IMR-90 (cell line): ENCODE data around the gene VAV3.

Source experiments
- BHLHE40 ChIP-seq: fragments of 150-350 bp; IDR thresholded peaks from 2 replicates; pipeline ENCODE4 v1.6.1; 2016; ENCODE audit warnings: mild to moderate bottlenecking, low read depth, low read length
- CEBPB ChIP-seq: IDR thresholded peaks from 2 replicates; pipeline ENCODE4 v1.6.1; 2012; ENCODE audit warnings: low read depth, low read length, improper control_type of control experiment
- CHD1 ChIP-seq: IDR thresholded peaks from 2 replicates; pipeline ENCODE4 v1.6.1; 2012; ENCODE audit warnings: low read depth, low read length, improper control_type of control experiment
- CTCF ChIP-seq: conservative IDR thresholded peaks from 2 replicates; pipeline ENCODE4 v1.5.1; 2012; ENCODE audit warnings: mild to moderate bottlenecking, low read depth, low read length, improper control_type of control experiment
- FOS ChIP-seq: fragments of 150-350 bp; IDR thresholded peaks from 2 replicates; pipeline ENCODE4 v1.6.1; 2016; ENCODE audit warnings: low read depth, low read length
- MAFK ChIP-seq: IDR thresholded peaks from 2 replicates; pipeline ENCODE4 v1.6.1; 2012; ENCODE audit warnings: low read depth, low read length, improper control_type of control experiment
- MAZ ChIP-seq: IDR thresholded peaks from 2 replicates; pipeline ENCODE4 v1.6.1; 2012; ENCODE audit warnings: low read depth, mild to moderate bottlenecking, low read length, improper control_type of control experiment, moderate library complexity, borderline replicate concordance
- POLR2A ChIP-seq: IDR thresholded peaks from 2 replicates; pipeline ENCODE4 v1.6.1; 2012; ENCODE audit warnings: mild to moderate bottlenecking, low read depth, low read length
- RAD21 ChIP-seq: IDR thresholded peaks from 2 replicates; pipeline ENCODE4 v1.6.1; 2012; ENCODE audit warnings: low read length, improper control_type of control experiment
- RCOR1 ChIP-seq: IDR thresholded peaks from 2 replicates; pipeline ENCODE4 v1.6.1; 2012; ENCODE audit warnings: mild to moderate bottlenecking, low read length, improper control_type of control experiment; ENCODE audit not compliant: insufficient replicate concordance
- RFX5 ChIP-seq: IDR thresholded peaks from 2 replicates; pipeline ENCODE4 v1.8.0; 2012; ENCODE audit warnings: low read depth, mild to moderate bottlenecking, low read length, moderate library complexity
- SMC3 ChIP-seq: fragments of 150-350 bp; IDR thresholded peaks from 2 replicates; pipeline ENCODE4 v1.6.1; 2016; ENCODE audit warnings: low read depth, mild to moderate bottlenecking, antibody characterized with exemption, low read length, moderate library complexity
- TF ChIP-seq, protein P1 (sequence below): fragments of 150-350 bp; IDR thresholded peaks from 2 replicates; pipeline ENCODE4 v1.6.1; 2016; ENCODE audit warnings: low read depth, mild to moderate bottlenecking, low read length, moderate library complexity, borderline replicate concordance
- TF ChIP-seq, protein P2 (sequence below): fragments of 150-350 bp; IDR thresholded peaks from 2 replicates; pipeline ENCODE4 v1.6.1; 2017; ENCODE audit warnings: mild to moderate bottlenecking, antibody characterized with exemption, low read length, low read depth

DNA sequence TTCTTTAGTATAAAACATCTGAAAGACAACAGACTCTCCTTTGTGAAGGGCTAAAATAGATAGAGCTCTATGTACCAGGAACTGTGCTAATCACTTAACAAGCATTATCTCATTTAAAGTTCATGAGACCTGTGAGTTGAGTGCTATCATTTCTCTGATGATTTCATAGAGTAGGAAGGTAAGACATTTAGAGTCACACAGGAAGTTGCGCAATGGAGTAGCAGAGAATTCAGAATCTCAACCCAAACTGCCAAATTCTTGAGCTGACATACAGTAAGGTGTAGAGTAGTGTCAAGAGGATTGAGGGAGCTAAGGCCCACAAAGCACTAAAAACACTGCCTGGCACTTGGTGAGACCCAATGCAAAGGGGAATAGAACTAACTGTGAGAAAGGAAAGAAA, 439.8 kb downstream of the VAV3 start:
- TF ChIP-seq CTCF (no peak), RCOR1 (no peak), POLR2A (no peak), RAD21 (no peak), CEBPB (peak; percentile 89), CHD1 (no peak), RFX5 (no peak), MAFK (no peak), BHLHE40 (no peak), SMC3 (no peak), FOS (no peak), MAZ (no peak)
- TF ChIP-seq, protein P1, sequence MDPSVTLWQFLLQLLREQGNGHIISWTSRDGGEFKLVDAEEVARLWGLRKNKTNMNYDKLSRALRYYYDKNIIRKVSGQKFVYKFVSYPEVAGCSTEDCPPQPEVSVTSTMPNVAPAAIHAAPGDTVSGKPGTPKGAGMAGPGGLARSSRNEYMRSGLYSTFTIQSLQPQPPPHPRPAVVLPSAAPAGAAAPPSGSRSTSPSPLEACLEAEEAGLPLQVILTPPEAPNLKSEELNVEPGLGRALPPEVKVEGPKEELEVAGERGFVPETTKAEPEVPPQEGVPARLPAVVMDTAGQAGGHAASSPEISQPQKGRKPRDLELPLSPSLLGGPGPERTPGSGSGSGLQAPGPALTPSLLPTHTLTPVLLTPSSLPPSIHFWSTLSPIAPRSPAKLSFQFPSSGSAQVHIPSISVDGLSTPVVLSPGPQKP = no peak
- TF ChIP-seq, protein P2, sequence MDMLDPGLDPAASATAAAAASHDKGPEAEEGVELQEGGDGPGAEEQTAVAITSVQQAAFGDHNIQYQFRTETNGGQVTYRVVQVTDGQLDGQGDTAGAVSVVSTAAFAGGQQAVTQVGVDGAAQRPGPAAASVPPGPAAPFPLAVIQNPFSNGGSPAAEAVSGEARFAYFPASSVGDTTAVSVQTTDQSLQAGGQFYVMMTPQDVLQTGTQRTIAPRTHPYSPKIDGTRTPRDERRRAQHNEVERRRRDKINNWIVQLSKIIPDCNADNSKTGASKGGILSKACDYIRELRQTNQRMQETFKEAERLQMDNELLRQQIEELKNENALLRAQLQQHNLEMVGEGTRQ = no peak
